ENCODE data around the gene ATP6V1B1.

DNA sequence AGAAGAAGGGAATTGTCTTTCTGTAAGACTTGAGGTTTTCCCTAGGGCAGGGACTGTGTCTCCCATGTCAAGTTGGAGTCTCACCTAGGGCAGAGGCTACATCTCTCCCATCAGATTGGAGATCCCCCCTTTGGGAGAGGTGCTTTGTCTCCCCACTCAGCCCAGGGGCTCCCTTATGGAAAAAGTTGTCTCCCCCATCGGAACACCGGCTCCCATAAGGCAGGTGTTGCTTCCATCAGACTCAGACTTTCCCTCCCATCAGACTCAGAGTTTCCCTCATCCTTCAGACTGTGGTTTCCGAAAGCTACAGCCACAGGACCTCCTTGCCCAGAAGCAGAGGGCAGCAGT, 48.5 kb downstream of the ATP6V1B1 start:
- TF ChIP-seq CTCF (conservative IDR thresholded peaks at IDR 0.05; ENCODE audit: low read depth, low read length), result no peak
- TF ChIP-seq EZH2 (IDR thresholded peaks at IDR 0.05; ENCODE audit: borderline replicate concordance, low read depth, low read length, poor library complexity, severe bottlenecking), result no peak

Data from A673 (cell line).